HepG2 (cell line): ENCODE results near the gene DMXL1. TPM values are rescaled to one million over a fixed set of nuclear protein-coding genes. Genes with fewer than 3 reads are reported as not detected.

Experiments
- ATAC-seq: fragments of 200-7000 bp; cut with Tn5 transposase; 3 replicates; pipeline ENCODE4 v1.9.1; 2020; ENCODE audit warnings: mild to moderate bottlenecking, moderate library complexity
- BruUV-seq: library from RNA; stranded (reverse); fragments of 400-500 nt; replicated peaks from 2 replicates; lab custom pipeline; 2021; lab: Mats Ljungman, UMichigan
- CTCF ChIA-PET: fragments of 300-600 bp; formaldehyde crosslinking; extraction: SDS; loops from one replicate; lab custom pipeline; 2021; ENCODE audit warnings: low total read pairs, inconsistent platforms, low intra/inter-chr PET ratio; lab: Yijun Ruan, JAX
- POLR2A ChIA-PET: fragments of 350-600 bp; sonication (Branson Sonifier 250); formaldehyde crosslinking; loops from one replicate; lab custom pipeline; 2020; ENCODE audit warnings: antibody characterized with exemption, inconsistent platforms; lab: Yijun Ruan, JAX
- DNase-seq: peaks from one replicate; pipeline ENCODE4 v3.0.0-alpha.2; 2015; ENCODE audit warnings: low spot score
- FAIRE-seq: peaks from 3 replicates; lab custom pipeline; 2011; peaks lifted over from hg19 to GRCh38; lab: Jason Lieb, UNC
- H2AFZ ChIP-seq: one replicate; pipeline ENCODE4 v1.6.1; 2011; ENCODE audit warnings: low read length, inconsistent platforms
- H3K27ac ChIP-seq: fragments of 300-600 bp; 3 replicates; pipeline ENCODE4 v1.8.0; 2011; ENCODE audit warnings: mixed run types, mild to moderate bottlenecking, mixed read lengths, low read length, inconsistent platforms; ENCODE audit not compliant: insufficient read depth; ENCODE audit errors: extremely low read length
- H3K27me3 ChIP-seq, 2 experiments: fragments of 200-600 bp in 1 of 2; 2 replicates in 1 of 2; 3 replicates in 1 of 2; pipeline versions ENCODE4 v1.6.0 to v1.8.0; 2011; ENCODE audit warnings: low read length in 2 of 2, mild to moderate bottlenecking in 2 of 2, moderate library complexity in 2 of 2, inconsistent platforms in 1 of 2; ENCODE audit not compliant: insufficient read depth in 2 of 2, control insufficient read depth in 1 of 2
- H3K36me3 ChIP-seq, 2 experiments: fragments of 200-600 bp in 1 of 2; replicated peaks in 1 of 2; 2 replicates in 1 of 2; 3 replicates in 1 of 2; pipeline versions ENCODE4 v1.5.1 to v1.8.0; 2011; ENCODE audit warnings: low read length in 2 of 2, inconsistent platforms in 1 of 2; ENCODE audit not compliant: insufficient read depth in 2 of 2, control insufficient read depth in 1 of 2
- H3K4me1 ChIP-seq: 2 replicates; pipeline ENCODE4 v1.5.1; 2012; ENCODE audit warnings: low read length, inconsistent platforms; ENCODE audit not compliant: insufficient read depth
- H3K4me2 ChIP-seq: 2 replicates; pipeline ENCODE4 v1.6.0; 2011; ENCODE audit warnings: low read depth, low read length, inconsistent platforms
- H3K4me3 ChIP-seq, 3 experiments: fragments of 200-600 bp in 1 of 3; sonication (generic), shearing (Covaris generic) in 1 of 3; replicated peaks in 1 of 3; 2 replicates each; pipeline ENCODE4 v1.5.1; 2011 to 2016; ENCODE audit warnings: low read length in 3 of 3, inconsistent platforms in 2 of 3, low read depth in 2 of 3, mild to moderate bottlenecking in 2 of 3, control low read depth in 1 of 3, mixed read lengths in 1 of 3; ENCODE audit not compliant: insufficient read depth in 1 of 3
- H3K79me2 ChIP-seq: one replicate; pipeline ENCODE4 v1.6.1; 2011; ENCODE audit warnings: low read length, inconsistent platforms; ENCODE audit not compliant: insufficient read depth
- H3K9ac ChIP-seq: 2 replicates; pipeline ENCODE4 v1.6.0; 2011; ENCODE audit warnings: mild to moderate bottlenecking, low read depth, low read length, inconsistent platforms; ENCODE audit not compliant: insufficient read depth
- H3K9me3 ChIP-seq: 2 replicates; pipeline ENCODE4 v1.5.1; 2012; ENCODE audit warnings: mild to moderate bottlenecking, low read length
- H4K20me1 ChIP-seq: 2 replicates; pipeline ENCODE4 v1.6.0; 2011; ENCODE audit warnings: inconsistent platforms, mild to moderate bottlenecking, low read length, moderate library complexity; ENCODE audit not compliant: insufficient read depth
- AKAP8 ChIP-seq: sonication (generic); formaldehyde crosslinking; IDR thresholded peaks from 2 replicates; pipeline ENCODE4 v1.5.1; 2020; ENCODE audit warnings: mild to moderate bottlenecking, missing genetic modification reagents
- MYNN ChIP-seq: sonication (generic); formaldehyde crosslinking; IDR thresholded peaks from 2 replicates; pipeline ENCODE4 v1.4.0; 2020; ENCODE audit warnings: mild to moderate bottlenecking, low read depth, missing genetic modification reagents
- NR1H2 ChIP-seq: sonication (generic); formaldehyde crosslinking; IDR thresholded peaks from 2 replicates; pipeline ENCODE4 v1.8.1; 2022; ENCODE audit warnings: low read depth, missing genetic modification reagents, borderline replicate concordance
- NR2F2 ChIP-seq: IDR thresholded peaks from 2 replicates; pipeline ENCODE4 v1.6.1; 2012; ENCODE audit warnings: low read depth, inconsistent platforms, borderline replicate concordance
- SATB2 ChIP-seq: sonication (generic); formaldehyde crosslinking; IDR thresholded peaks from 2 replicates; pipeline ENCODE4 v1.5.0; 2020; ENCODE audit warnings: missing genetic modification reagents
- SNAPC5 ChIP-seq: sonication (generic); formaldehyde crosslinking; IDR thresholded peaks from 2 replicates; pipeline ENCODE4 v1.8.1; 2023; ENCODE audit warnings: mild to moderate bottlenecking, missing genetic modification reagents, borderline replicate concordance
- SP2 ChIP-seq: sonication (generic); formaldehyde crosslinking; IDR thresholded peaks from 2 replicates; pipeline ENCODE4 v1.5.1; 2020; ENCODE audit warnings: mild to moderate bottlenecking, missing genetic modification reagents
- TSC22D2 ChIP-seq: sonication (generic); formaldehyde crosslinking; IDR thresholded peaks from 2 replicates; pipeline ENCODE4 v1.5.1; 2020; ENCODE audit warnings: missing genetic modification reagents, mild to moderate bottlenecking, borderline replicate concordance
- ZFYVE20 ChIP-seq: sonication (generic); formaldehyde crosslinking; IDR thresholded peaks from 2 replicates; pipeline ENCODE4 v1.8.0; 2023; ENCODE audit warnings: low read depth, mild to moderate bottlenecking, moderate library complexity, missing genetic modification reagents, borderline replicate concordance
- ZNF350 ChIP-seq: sonication (generic); formaldehyde crosslinking; IDR thresholded peaks from 2 replicates; pipeline ENCODE4 v1.4.0; 2020; ENCODE audit warnings: mild to moderate bottlenecking, low read depth, missing genetic modification reagents, borderline replicate concordance
- ZNF746 ChIP-seq: sonication (generic); formaldehyde crosslinking; IDR thresholded peaks from 2 replicates; pipeline ENCODE4 v1.8.0; 2022; ENCODE audit warnings: mild to moderate bottlenecking, missing genetic modification reagents
- WGBS: methylation state at CpG from one replicate; pipeline ENCODE4 v1.1.6; 2017; ENCODE audit warnings: low lambda C conversion rate; 5-methylcytosine and 5-hydroxymethylcytosine counted together
- in situ Hi-C: cut with HindIII; loops from 2 replicates; pipeline ENCODE4 v1.10.0; 2017; ENCODE audit warnings: low pct_unique_long_range_greater_than_20kb; ENCODE audit not compliant: extremely low pct_ligation_motif_present
- intact Hi-C: fragments of 100-400 bp; cut with micrococcal nuclease; formaldehyde crosslinking; loops from one replicate; pipeline ENCODE4 v1.10.0; 2022; ENCODE audit not compliant: unreplicated experiment
- polyA plus RNA-seq, 8 experiments: library from polyadenylated mRNA; depleted of rRNA in 3 of 8; stranded (reverse) in 7 of 8; unstranded in 1 of 8; fragments of >200 nt; fragmentation: Illumina TruSeq in 4 of 8; extraction: Trizol in 4 of 8; gene quantifications; 2 replicates each; pipeline versions ENCODE4 v1.2.1 to v1.2.3, GENCODE V29; 2011 to 2016; ENCODE audit warnings: low read depth in 4 of 8, missing spikeins in 1 of 8, mixed read lengths in 1 of 8; ENCODE audit not compliant: insufficient read depth in 1 of 8
- total RNA-seq, 5 experiments: library from RNA; depleted of rRNA; stranded (reverse); fragments of >200 nt; fragmentation: Illumina TruSeq; extraction: Trizol; gene quantifications; 2 replicates each; pipeline ENCODE4 v1.2.3, GENCODE V29; 2016; ENCODE audit warnings: low read depth in 1 of 5

The DMXL1 gene
- total and polyA plus RNA-seq, 2 of the 13 experiments (the other 11 are each of a cell fraction or from before 2014, with no cell fraction given), result 6.9 to 18.6 TPM

GRCh38 chr5:119076080-119076479, 5.2 kb downstream of the DMXL1 start:
- no peak for TF ChIP-seq ZFYVE20 (CRISPR knock-in tag)
- TF ChIP-seq NR1H2, result no peak
- no peak for TF ChIP-seq NR2F2
- no peak for TF ChIP-seq SATB2 (CRISPR knock-in tag)
- no peak for TF ChIP-seq TSC22D2 (CRISPR knock-in tag)
- TF ChIP-seq ZNF746 (CRISPR knock-in tag), result no peak
- no peak for TF ChIP-seq AKAP8 (CRISPR knock-in tag)
- no peak for TF ChIP-seq SP2 (CRISPR knock-in tag)
- DNase-seq, result no peak
- no peaks in the 10 kb centered on the region for H3K36me3 ChIP-seq
- no peak overlapping the region for H3K4me3 ChIP-seq
- peaks cover 51% of the 10 kb centered on the region for H3K79me2 ChIP-seq
- intact Hi-C loops (no loop called here), in situ Hi-C loops (no loop called here)
- H3K9me3 ChIP-seq, result no peaks in the 10 kb centered on the region
- FAIRE-seq, result no peak
- no peak overlapping the region for H3K27ac ChIP-seq
- ChIA-PET POLR2A (no interaction called here), CTCF (no interaction called here)
- H2AFZ ChIP-seq, result no peak overlapping the region
- BruUV-seq, result no TSS peak
- H3K4me2 ChIP-seq, result no peak overlapping the region
- no peak overlapping the region for H3K9ac ChIP-seq
- no peaks in the 10 kb centered on the region; a peak in 1 of 5 replicates for H3K27me3 ChIP-seq
- peaks cover 33% of the 10 kb centered on the region for H3K4me1 ChIP-seq
- WGBS, result 94% methylated on average over 1 of the region's 1 CpG
- H4K20me1 ChIP-seq, result no peaks in the 10 kb centered on the region
- no peak for ATAC-seq

GRCh38 chr5:119077444-119077843, 6.6 kb downstream of the DMXL1 start:
- in situ Hi-C loops, result no loop called here
- no TSS peak for BruUV-seq
- POLR2A ChIA-PET, result no interaction called here
- Histone ChIP-seq H2AFZ (no peak overlapping the region), H3K27me3 (no peaks in the 10 kb centered on the region), H3K36me3 (no peaks in the 10 kb centered on the region), H4K20me1 (no peaks in the 10 kb centered on the region), H3K9me3 (no peaks in the 10 kb centered on the region), H3K4me1 (peaks cover 32% of the 10 kb centered on the region), H3K4me3 (no peak overlapping the region), H3K4me2 (no peak overlapping the region), H3K9ac (no peak overlapping the region), H3K27ac (no peak overlapping the region), H3K79me2 (peaks cover 47% of the 10 kb centered on the region)
- WGBS, result 99% methylated on average over 5 of the region's 5 CpGs
- TF ChIP-seq MYNN (CRISPR knock-in tag) (no peak), ZNF350 (CRISPR knock-in tag) (no peak), SNAPC5 (CRISPR knock-in tag) (no peak)
- CTCF ChIA-PET, result no interaction called here
- ATAC-seq (no peak), DNase-seq (no peak), FAIRE-seq (no peak)
- intact Hi-C loops, result no loop called here
